HepG2 (cell line): ENCODE data around the gene SYT1. TPM values are rescaled to one million over a fixed set of nuclear protein-coding genes. Genes with fewer than 3 reads are reported as not detected.

ENCODE experiments used
- ATAC-seq: fragments of 200-7000 bp; cut with Tn5 transposase; 3 replicates; pipeline ENCODE4 v1.9.1; 2020; ENCODE audit warnings: mild to moderate bottlenecking, moderate library complexity
- BruUV-seq: library from RNA; stranded (reverse); fragments of 400-500 nt; replicated peaks from 2 replicates; lab custom pipeline; 2021; lab: Mats Ljungman, UMichigan
- CTCF ChIA-PET: fragments of 300-600 bp; formaldehyde crosslinking; extraction: SDS; loops from one replicate; lab custom pipeline; 2021; ENCODE audit warnings: low total read pairs, inconsistent platforms, low intra/inter-chr PET ratio; lab: Yijun Ruan, JAX
- POLR2A ChIA-PET: fragments of 350-600 bp; sonication (Branson Sonifier 250); formaldehyde crosslinking; loops from one replicate; lab custom pipeline; 2020; ENCODE audit warnings: antibody characterized with exemption, inconsistent platforms; lab: Yijun Ruan, JAX
- DNase-seq: peaks from one replicate; pipeline ENCODE4 v3.0.0-alpha.2; 2015; ENCODE audit warnings: low spot score
- FAIRE-seq: peaks from 3 replicates; lab custom pipeline; 2011; peaks lifted over from hg19 to GRCh38; lab: Jason Lieb, UNC
- H2AFZ ChIP-seq: one replicate; pipeline ENCODE4 v1.6.1; 2011; ENCODE audit warnings: low read length, inconsistent platforms
- H3K27ac ChIP-seq: fragments of 300-600 bp; 3 replicates; pipeline ENCODE4 v1.8.0; 2011; ENCODE audit warnings: mixed run types, mild to moderate bottlenecking, mixed read lengths, low read length, inconsistent platforms; ENCODE audit not compliant: insufficient read depth; ENCODE audit errors: extremely low read length
- H3K27me3 ChIP-seq, 2 experiments: fragments of 200-600 bp in 1 of 2; 2 replicates in 1 of 2; 3 replicates in 1 of 2; pipeline versions ENCODE4 v1.6.0 to v1.8.0; 2011; ENCODE audit warnings: low read length in 2 of 2, mild to moderate bottlenecking in 2 of 2, moderate library complexity in 2 of 2, inconsistent platforms in 1 of 2; ENCODE audit not compliant: insufficient read depth in 2 of 2, control insufficient read depth in 1 of 2
- H3K36me3 ChIP-seq, 2 experiments: fragments of 200-600 bp in 1 of 2; replicated peaks in 1 of 2; 2 replicates in 1 of 2; 3 replicates in 1 of 2; pipeline versions ENCODE4 v1.5.1 to v1.8.0; 2011; ENCODE audit warnings: low read length in 2 of 2, inconsistent platforms in 1 of 2; ENCODE audit not compliant: insufficient read depth in 2 of 2, control insufficient read depth in 1 of 2
- H3K4me1 ChIP-seq: 2 replicates; pipeline ENCODE4 v1.5.1; 2012; ENCODE audit warnings: low read length, inconsistent platforms; ENCODE audit not compliant: insufficient read depth
- H3K4me2 ChIP-seq: 2 replicates; pipeline ENCODE4 v1.6.0; 2011; ENCODE audit warnings: low read depth, low read length, inconsistent platforms
- H3K4me3 ChIP-seq, 3 experiments: fragments of 200-600 bp in 1 of 3; sonication (generic), shearing (Covaris generic) in 1 of 3; replicated peaks in 1 of 3; 2 replicates each; pipeline ENCODE4 v1.5.1; 2011 to 2016; ENCODE audit warnings: low read length in 3 of 3, inconsistent platforms in 2 of 3, low read depth in 2 of 3, mild to moderate bottlenecking in 2 of 3, control low read depth in 1 of 3, mixed read lengths in 1 of 3; ENCODE audit not compliant: insufficient read depth in 1 of 3
- H3K79me2 ChIP-seq: one replicate; pipeline ENCODE4 v1.6.1; 2011; ENCODE audit warnings: low read length, inconsistent platforms; ENCODE audit not compliant: insufficient read depth
- H3K9ac ChIP-seq: 2 replicates; pipeline ENCODE4 v1.6.0; 2011; ENCODE audit warnings: mild to moderate bottlenecking, low read depth, low read length, inconsistent platforms; ENCODE audit not compliant: insufficient read depth
- H3K9me3 ChIP-seq: 2 replicates; pipeline ENCODE4 v1.5.1; 2012; ENCODE audit warnings: mild to moderate bottlenecking, low read length
- H4K20me1 ChIP-seq: 2 replicates; pipeline ENCODE4 v1.6.0; 2011; ENCODE audit warnings: inconsistent platforms, mild to moderate bottlenecking, low read length, moderate library complexity; ENCODE audit not compliant: insufficient read depth
- GZF1 ChIP-seq: sonication (generic); formaldehyde crosslinking; IDR thresholded peaks from 2 replicates; pipeline ENCODE4 v1.5.1; 2020; ENCODE audit warnings: mild to moderate bottlenecking, missing genetic modification reagents
- MAFF ChIP-seq: IDR thresholded peaks from 2 replicates; pipeline ENCODE4 v1.6.1; 2011; ENCODE audit warnings: low read depth, low read length, improper control_type of control experiment
- REL ChIP-seq: sonication (generic); formaldehyde crosslinking; conservative IDR thresholded peaks from 2 replicates; pipeline ENCODE4 v1.8.0; 2022; ENCODE audit warnings: mild to moderate bottlenecking, missing genetic modification reagents, moderate library complexity
- RFX3 ChIP-seq: IDR thresholded peaks from 2 replicates; pipeline ENCODE4 v1.6.1; 2016; ENCODE audit warnings: missing biosample characterization, missing genetic modification reagents
- TAF15 ChIP-seq: fragments of 200-400 bp; formaldehyde crosslinking; IDR thresholded peaks from one replicate; pipeline ENCODE4 v1.6.1; 2018; ENCODE audit warnings: mild to moderate bottlenecking, low read depth, low read length; ENCODE audit not compliant: poor library complexity, severe bottlenecking
- ZNF121 ChIP-seq: sonication (generic); formaldehyde crosslinking; IDR thresholded peaks from 2 replicates; pipeline ENCODE4 v1.5.0; 2020; ENCODE audit warnings: mild to moderate bottlenecking, missing genetic modification reagents
- ZNF562 ChIP-seq: sonication (generic); formaldehyde crosslinking; IDR thresholded peaks from 2 replicates; pipeline ENCODE4 v1.8.0; 2022; ENCODE audit warnings: missing genetic modification reagents, borderline replicate concordance
- ZNF816 ChIP-seq: sonication (generic); formaldehyde crosslinking; IDR thresholded peaks from 2 replicates; pipeline ENCODE4 v1.8.0; 2022; ENCODE audit warnings: missing genetic modification reagents, mild to moderate bottlenecking, borderline replicate concordance
- WGBS: methylation state at CpG from one replicate; pipeline ENCODE4 v1.1.6; 2017; ENCODE audit warnings: low lambda C conversion rate; 5-methylcytosine and 5-hydroxymethylcytosine counted together
- in situ Hi-C: cut with HindIII; loops from 2 replicates; pipeline ENCODE4 v1.10.0; 2017; ENCODE audit warnings: low pct_unique_long_range_greater_than_20kb; ENCODE audit not compliant: extremely low pct_ligation_motif_present
- intact Hi-C: fragments of 100-400 bp; cut with micrococcal nuclease; formaldehyde crosslinking; loops from one replicate; pipeline ENCODE4 v1.10.0; 2022; ENCODE audit not compliant: unreplicated experiment
- polyA plus RNA-seq, 8 experiments: library from polyadenylated mRNA; depleted of rRNA in 3 of 8; stranded (reverse) in 7 of 8; unstranded in 1 of 8; fragments of >200 nt; fragmentation: Illumina TruSeq in 4 of 8; extraction: Trizol in 4 of 8; gene quantifications; 2 replicates each; pipeline versions ENCODE4 v1.2.1 to v1.2.3, GENCODE V29; 2011 to 2016; ENCODE audit warnings: low read depth in 4 of 8, missing spikeins in 1 of 8, mixed read lengths in 1 of 8; ENCODE audit not compliant: insufficient read depth in 1 of 8
- total RNA-seq, 5 experiments: library from RNA; depleted of rRNA; stranded (reverse); fragments of >200 nt; fragmentation: Illumina TruSeq; extraction: Trizol; gene quantifications; 2 replicates each; pipeline ENCODE4 v1.2.3, GENCODE V29; 2016; ENCODE audit warnings: low read depth in 1 of 5
- TF ChIP-seq, protein P1 (sequence below): sonication (generic); formaldehyde crosslinking; IDR thresholded peaks from 2 replicates; pipeline ENCODE4 v1.4.0; 2020; ENCODE audit warnings: missing genetic modification reagents
- TF ChIP-seq, protein P2 (sequence below): IDR thresholded peaks from 2 replicates; pipeline ENCODE4 v1.6.1; 2012; ENCODE audit warnings: low read length, improper control_type of control experiment

SYT1 gene
- total and polyA plus RNA-seq, 2 of the 13 experiments (the other 11 are each of a cell fraction or from before 2014, with no cell fraction given): not detected

- DNase-seq: no peak
- POLR2A ChIA-PET: interaction anchor here (0.6 kb wide), 1 partner anchor 389 kb away, joined by 3 read pairs; no protein-coding TSS in a partner anchor
- Histone ChIP-seq H2AFZ (no peak overlapping the region), H3K4me1 (no peaks in the 10 kb centered on the region), H3K27me3 (no peaks in the 10 kb centered on the region), H3K4me2 (no peak overlapping the region)
- TF ChIP-seq ZNF816 (CRISPR knock-in tag) (no peak), REL (CRISPR knock-in tag) (no peak), ZNF562 (CRISPR knock-in tag) (no peak), RFX3 (no peak), MAFF (no peak), TAF15 (no peak), GZF1 (CRISPR knock-in tag) (no peak), ZNF121 (CRISPR knock-in tag) (no peak)
- TF ChIP-seq, protein P1, sequence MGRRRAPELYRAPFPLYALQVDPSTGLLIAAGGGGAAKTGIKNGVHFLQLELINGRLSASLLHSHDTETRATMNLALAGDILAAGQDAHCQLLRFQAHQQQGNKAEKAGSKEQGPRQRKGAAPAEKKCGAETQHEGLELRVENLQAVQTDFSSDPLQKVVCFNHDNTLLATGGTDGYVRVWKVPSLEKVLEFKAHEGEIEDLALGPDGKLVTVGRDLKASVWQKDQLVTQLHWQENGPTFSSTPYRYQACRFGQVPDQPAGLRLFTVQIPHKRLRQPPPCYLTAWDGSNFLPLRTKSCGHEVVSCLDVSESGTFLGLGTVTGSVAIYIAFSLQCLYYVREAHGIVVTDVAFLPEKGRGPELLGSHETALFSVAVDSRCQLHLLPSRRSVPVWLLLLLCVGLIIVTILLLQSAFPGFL (CRISPR knock-in tag): no peak
- TF ChIP-seq, protein P2, sequence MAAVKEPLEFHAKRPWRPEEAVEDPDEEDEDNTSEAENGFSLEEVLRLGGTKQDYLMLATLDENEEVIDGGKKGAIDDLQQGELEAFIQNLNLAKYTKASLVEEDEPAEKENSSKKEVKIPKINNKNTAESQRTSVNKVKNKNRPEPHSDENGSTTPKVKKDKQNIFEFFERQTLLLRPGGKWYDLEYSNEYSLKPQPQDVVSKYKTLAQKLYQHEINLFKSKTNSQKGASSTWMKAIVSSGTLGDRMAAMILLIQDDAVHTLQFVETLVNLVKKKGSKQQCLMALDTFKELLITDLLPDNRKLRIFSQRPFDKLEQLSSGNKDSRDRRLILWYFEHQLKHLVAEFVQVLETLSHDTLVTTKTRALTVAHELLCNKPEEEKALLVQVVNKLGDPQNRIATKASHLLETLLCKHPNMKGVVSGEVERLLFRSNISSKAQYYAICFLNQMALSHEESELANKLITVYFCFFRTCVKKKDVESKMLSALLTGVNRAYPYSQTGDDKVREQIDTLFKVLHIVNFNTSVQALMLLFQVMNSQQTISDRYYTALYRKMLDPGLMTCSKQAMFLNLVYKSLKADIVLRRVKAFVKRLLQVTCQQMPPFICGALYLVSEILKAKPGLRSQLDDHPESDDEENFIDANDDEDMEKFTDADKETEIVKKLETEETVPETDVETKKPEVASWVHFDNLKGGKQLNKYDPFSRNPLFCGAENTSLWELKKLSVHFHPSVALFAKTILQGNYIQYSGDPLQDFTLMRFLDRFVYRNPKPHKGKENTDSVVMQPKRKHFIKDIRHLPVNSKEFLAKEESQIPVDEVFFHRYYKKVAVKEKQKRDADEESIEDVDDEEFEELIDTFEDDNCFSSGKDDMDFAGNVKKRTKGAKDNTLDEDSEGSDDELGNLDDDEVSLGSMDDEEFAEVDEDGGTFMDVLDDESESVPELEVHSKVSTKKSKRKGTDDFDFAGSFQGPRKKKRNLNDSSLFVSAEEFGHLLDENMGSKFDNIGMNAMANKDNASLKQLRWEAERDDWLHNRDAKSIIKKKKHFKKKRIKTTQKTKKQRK: no peak
- TF ChIP-seq, all 625 proteins: peak for 0
- ATAC-seq (no peak), FAIRE-seq (no peak)
- Histone ChIP-seq H3K9ac (no peak overlapping the region), H3K4me3 (no peak overlapping the region), H3K36me3 (no peaks in the 10 kb centered on the region), H4K20me1 (no peaks in the 10 kb centered on the region), H3K9me3 (no peaks in the 10 kb centered on the region), H3K27ac (no peak overlapping the region), H3K79me2 (no peaks in the 10 kb centered on the region)
- 7% methylated on average over 3 of the region's 3 CpGs for WGBS
- intact Hi-C loops: no loop called here
- in situ Hi-C loops: no loop called here
- no TSS peak for BruUV-seq
- CTCF ChIA-PET: no interaction called here
These were observed 148.1 kb downstream of the SYT1 start for GRCh38 chr12:79012636-79013035.
